KBM-7 (cell line): ENCODE data around the gene ISX.

ENCODE experiments used
- DNase-seq: peaks from one replicate; pipeline ENCODE4 v3.0.0-alpha.2; 2015
- in situ Hi-C: fragments of 300-500 bp; cut with MboI; formaldehyde crosslinking; loops from 2 replicates; pipeline ENCODE4 v1.14.3; 2020; ENCODE audit warnings: low sequenced_read_pairs, low pct_unique_long_range_greater_than_20kb, mixed read lengths

Gene ISX

DNA sequence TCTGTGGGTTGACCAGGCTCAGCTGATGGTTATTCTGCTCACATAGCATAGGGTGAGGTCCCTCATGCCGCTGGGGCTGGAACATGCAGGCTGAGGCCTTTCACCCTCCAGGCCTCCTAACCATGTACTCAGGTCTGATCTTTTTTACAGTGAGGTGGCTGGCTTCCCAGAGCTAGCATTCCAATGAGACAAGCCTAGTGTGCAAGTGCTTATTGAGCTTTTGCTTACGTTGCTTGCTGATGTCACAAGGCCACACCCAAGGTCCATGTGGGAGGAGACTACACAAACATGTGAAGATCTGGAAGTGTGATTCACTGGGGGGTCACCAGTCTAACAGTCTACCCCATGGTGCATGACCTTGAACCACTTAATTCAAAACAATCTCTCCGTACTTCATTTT lies 33.9 kb downstream of the ISX start:
- DNase-seq, result no peak
- in situ Hi-C loops, result no loop called here

DNA sequence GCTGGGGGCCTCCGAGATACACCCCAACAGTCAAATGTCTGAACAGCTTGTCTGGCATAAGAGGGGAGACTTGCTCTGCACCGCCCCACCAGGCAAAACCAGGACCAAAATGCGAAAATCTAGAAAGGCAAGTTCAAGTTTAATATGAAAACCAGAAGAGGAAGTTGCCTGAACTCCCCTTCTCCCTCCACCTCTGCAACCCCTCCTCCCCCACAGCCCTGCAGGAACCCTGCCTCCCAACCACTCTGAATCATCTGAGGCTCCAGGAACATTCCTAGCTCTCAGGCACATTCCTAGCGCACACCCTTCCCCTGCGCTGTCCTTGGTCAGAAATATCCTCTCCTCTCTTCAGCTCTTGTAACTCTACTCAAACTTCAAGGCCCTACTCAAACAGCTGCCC lies 36.7 kb downstream of the ISX start:
- in situ Hi-C loops, result no loop called here
- peak; percentile 68 for DNase-seq

DNA sequence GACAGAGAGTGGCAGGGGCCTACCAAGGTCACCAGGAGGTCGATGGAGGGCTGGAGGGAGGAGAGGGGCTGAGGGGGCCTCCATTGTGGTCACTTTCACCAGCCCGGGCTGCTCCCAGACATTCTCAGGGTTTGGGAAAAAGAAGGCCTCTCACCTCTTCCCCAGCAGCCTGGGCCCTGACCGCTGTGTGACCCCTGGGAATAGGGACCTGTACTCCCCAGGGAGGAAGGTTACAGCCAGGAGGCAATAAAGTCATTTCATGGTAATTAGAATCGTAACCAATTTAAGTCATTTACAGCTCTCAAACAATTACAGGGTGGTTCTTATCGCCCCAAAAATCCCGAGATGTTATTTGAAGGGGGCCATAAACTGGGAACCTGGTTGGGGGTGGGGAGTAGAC lies 37.8 kb downstream of the ISX start:
- DNase-seq, result no peak
- in situ Hi-C loops, result no loop called here

DNA sequence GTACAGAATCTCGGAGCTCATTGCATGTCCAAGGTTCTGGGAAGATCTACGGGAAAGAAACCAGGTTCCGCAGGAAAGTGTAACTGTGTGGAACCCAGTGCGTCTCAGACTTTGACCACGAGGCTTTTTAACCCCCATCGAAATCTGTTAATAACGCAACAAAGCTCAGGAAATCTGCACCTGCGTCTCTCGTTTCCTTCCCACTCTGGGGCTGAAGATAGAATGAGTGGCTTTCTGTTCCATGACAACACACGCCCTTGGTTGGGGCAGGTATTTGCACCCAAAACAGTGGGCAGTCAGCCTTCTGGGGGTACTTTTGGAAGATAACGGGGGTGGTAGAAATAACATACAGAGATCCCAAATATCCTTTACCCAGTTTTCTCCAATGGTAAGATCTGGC lies 38.5 kb downstream of the ISX start:
- no peak for DNase-seq
- in situ Hi-C loops, result no loop called here

DNA sequence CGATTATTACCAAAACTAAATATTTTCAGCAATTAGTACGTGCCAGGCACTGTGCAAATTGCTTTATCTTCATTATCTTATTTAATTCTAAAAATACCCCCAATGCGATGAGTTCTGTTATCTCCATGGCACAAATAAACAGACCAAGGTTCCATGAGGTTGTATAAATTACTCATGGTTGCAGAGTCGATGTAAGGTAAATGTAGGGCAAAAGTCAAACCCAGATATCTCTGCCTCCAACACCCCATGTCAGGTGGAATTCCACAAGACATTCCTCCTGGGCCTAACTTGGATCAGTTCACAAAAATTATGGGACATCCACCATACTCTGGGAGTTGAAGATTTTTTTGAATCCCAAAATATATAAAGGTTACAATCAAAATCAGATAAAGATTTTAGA lies 43.7 kb downstream of the ISX start:
- in situ Hi-C loops, result no loop called here
- DNase-seq, result no peak

DNA sequence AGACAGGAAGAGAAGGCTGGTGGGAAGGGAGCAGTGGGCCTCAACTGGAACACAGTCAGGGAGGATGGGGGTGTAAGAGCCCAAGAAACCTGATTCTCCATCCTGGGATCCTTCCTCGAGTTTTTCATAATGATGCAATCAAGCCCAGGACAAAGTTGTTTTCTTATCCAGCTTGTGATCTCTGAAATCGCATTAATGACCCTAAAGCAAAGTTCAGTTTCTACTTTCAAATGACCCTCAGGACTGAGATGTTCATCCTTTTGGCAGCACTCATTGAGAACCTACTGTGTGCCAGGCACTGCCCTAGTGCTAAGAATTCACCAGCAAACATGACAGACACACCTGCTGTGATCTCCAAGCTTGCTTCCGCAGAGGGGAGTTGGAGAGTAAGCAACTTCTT lies 45.3 kb downstream of the ISX start:
- no peak for DNase-seq
- in situ Hi-C loops, result no loop called here

DNA sequence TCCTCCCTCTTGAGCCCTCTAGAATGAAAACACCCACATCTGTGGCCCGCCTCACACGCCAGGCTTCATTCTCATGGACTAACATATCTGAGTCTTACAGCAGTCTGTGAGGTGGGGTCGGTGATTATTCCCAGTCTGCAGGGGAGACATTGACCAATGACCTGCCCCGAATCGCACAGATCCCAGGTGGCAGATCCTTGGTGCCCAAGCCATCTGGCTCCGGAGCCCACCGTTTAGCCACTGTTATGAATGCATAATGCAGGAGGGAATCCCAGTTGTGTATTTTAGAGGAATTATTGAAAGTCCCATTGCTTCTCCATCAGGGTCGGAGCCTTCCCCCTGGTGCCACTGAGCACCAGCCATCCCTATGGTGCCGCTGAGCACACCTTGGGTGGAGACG lies 47.4 kb downstream of the ISX start:
- in situ Hi-C loops, result no loop called here
- no peak for DNase-seq

DNA sequence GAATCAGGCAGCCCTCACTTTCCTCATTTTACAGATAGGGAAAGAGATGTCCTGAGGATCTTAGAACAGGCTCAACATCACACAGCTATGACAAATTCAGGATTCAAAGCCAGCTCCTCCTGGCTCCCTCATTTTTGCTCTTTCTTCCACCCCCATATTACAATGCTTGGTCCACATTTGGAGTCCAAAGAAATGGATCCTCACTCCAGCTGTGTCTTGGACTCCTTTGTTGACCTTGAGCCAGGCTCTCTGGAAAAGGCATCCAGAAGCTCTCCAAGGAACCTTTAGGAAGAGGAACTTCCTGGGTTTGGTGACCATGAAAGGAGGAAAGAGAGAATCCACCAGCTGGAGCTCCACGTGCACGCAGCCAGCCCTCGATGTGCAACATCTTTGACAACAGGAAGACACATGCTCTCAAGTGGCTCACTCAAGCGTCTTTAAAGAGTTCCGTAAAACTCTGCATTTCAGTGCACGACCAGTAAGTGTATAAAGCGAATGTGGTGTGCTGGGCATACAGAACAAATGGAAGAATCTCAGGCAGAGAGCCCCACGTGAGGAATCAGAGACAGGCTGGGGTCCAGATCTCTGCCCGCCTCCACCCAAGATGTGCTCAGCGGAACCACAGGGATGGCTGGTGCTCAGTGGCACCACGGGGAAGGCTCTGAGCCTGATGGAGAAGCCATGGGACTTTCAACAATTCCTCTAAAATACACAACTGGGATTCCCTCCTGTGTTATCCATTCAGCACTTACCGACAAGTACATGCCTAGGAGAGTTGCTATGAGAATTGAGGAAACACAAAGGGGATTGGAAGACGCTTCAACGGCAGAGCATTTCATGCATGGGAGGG lies 48.4 kb downstream of the ISX start:
- in situ Hi-C loops, result no loop called here
- no peak for DNase-seq

DNA sequence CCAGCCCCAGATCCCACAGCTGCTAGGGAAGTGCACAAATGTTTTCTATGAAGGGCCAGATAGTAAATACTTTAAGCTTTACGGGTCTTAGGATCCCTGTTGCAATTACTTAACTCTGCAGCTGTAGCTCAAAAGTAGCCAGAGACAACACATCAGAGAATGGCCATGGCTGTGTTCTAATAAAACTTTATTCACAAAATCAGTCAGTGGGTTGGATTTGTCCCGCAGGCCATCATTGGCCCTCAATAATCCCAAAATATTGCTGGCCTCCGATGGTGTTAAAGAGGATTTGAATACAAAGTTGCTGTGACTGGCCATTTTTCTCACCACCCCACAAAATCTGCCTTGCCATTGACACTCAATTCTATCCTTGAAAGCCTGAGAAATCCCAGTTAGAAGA lies 49.6 kb downstream of the ISX start:
- in situ Hi-C loops, result no loop called here
- DNase-seq, result no peak

DNA sequence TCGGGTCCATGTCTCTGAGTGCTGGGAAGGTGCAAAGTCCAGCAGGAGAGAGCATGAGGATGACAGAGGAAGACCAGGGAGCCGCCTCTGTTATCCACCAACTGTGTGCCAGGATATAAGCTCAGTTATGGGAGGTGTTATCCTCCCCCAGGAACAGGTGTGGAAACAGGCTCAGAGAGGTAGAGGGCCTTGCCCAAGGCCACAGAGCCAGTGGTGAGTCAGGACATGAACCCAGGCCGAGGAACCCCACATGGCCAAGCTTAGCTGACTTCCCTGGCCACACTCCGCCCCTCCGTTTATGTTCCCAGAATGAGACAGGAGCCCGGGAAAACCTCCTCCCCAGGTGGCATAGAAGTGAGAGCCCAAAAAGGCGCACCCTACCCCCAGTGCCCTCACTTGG lies 50.3 kb downstream of the ISX start:
- in situ Hi-C loops, result no loop called here
- DNase-seq, result no peak

DNA sequence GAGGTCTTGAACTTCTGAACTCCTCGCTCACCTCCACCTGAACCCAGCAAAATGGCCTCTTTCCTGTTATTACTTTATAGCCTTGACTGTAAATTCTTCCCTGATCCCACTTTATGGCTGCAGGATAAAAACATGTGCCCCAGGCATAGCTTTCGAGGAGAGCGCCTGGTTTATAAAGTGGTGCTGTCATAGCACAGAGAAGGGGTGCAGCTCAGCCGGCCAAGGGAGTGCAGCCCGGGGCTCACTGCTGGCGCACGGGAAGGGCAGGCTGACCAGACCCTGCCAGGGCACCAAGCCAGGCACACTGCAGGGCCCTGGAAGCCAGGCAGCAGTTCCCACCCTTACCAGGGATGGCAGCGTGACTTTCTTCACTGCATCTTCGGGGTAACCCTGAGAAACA lies 50.9 kb downstream of the ISX start:
- in situ Hi-C loops, result no loop called here
- DNase-seq, result no peak

DNA sequence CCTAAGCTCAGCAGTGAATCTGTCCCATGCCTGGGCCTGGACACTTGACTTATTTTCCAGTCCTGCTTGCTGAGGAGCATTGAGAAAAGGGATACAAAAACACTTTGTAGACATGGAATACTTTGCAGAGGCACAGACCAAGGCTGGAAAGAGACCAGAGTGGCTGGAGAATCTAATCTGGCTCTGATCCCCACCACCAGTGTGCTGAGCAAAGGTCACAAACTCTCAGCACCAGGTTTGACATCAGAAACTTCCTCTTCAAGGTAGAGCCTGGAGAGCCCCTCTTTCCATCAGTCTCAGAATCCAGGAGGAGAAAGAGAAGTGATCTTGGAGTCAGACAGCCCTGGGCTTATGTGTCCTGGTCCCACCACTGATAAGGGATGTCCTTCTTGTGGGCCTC lies 53.5 kb downstream of the ISX start:
- DNase-seq, result no peak
- in situ Hi-C loops, result no loop called here

DNA sequence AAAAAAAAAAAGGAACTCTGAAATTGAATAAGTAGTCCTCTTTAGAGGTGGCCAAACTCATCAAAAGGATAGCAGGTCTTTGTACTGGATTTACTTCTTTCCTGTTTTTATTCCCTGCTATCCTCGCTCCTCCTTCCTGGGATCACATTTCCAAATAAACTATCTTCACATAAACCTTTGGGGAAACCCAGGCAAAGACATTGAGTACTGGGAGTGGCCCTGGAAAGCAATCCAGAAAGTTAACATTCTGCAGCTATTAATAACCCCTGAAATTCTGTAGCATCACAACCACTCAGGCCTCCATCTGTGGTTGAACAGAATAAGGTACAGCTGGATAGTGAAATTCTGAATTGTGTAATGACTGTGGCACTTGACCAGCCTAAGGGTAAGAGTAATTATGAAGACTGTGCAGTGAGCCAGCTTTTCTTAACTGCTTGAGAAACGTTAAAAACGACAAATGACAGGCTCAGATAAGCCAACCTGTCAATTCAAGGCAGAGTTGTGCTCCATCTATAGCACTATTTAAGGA lies 58.8 kb downstream of the ISX start:
- no peak for DNase-seq
- in situ Hi-C loops, result no loop called here

DNA sequence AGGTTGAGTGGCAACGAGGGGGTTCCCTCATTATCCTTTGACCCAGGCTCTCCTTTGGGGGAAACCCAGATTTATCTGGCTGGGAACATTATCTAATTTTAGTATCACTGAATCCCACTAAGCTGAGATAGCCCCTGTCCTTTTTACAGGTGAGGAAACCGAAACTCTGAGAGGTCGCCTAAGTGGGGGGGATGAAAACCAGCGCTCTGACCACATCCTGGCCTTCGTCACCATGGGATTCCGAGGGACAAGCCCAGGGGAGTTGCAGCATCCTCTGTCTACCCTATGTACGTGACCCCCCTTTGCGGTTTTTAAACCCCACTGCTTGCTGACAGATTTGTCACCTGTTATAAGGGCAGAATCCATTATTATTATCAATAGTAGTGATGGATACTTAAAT lies 61.0 kb downstream of the ISX start:
- in situ Hi-C loops, result no loop called here
- DNase-seq, result no peak

DNA sequence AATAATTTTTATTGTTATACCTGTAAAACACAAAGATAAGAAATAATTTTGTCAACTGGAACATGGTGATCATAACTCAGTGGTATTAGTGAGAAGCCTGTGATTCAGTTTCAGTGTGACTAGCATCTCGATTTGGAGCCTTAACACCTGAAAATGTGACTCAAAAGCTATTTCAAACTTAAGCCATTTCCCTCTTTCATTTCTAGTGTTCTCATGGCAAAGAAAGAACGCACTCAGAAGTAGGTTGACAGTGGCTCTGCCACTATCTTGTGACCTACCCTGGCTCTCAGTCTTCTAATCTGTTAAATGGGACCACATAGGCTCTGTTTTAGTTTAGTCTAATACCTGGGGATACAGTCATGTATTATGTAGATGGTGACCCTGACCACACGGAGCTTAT lies 62.7 kb downstream of the ISX start:
- DNase-seq, result no peak
- in situ Hi-C loops, result no loop called here

DNA sequence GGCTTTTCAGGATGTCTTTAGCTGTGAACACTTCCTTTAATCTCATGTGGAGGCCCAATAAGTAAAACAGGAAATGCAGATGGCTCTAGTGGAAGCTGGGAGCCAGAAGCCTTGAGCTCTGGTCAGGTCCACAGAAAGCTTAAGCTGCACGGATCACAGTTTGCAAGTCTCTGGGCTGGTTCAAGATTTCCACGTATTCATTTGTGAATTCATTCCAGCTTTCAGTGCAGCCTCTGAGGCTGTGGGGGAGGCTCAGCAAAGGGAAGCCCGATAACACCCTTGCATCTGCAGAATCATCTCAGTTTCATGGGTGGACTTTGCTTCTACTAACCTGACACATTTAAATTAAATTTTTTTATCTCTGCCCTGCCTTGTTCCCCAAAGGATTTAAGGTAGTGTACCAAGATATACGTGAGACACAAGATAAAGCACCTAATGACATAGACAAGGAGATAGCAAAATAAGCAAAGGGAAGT lies 65.6 kb downstream of the ISX start:
- in situ Hi-C loops, result no loop called here

DNA sequence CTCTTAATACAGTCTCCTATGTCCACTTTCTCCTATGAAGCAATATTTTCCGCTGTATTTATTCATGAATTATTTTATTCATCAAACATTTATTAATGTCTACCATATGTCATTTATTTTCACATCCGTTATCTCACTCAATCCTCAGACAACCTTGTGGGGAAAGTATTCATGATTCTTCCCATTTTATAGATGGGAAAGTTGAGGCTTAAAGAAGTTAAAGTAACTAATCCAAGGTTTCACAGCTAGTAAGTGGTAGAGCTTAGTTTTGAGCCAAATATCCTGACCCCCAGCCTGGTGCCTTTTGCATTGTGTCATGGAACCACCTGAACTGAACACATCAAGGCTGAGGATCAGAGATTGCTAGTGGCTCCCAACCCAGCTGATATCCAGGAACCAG lies 66.6 kb downstream of the ISX start:
- no peak for DNase-seq
- in situ Hi-C loops, result no loop called here

More for the DNA sequence above, 65.6 kb downstream of the ISX start:
- peak; percentile 20 for DNase-seq

DNA sequence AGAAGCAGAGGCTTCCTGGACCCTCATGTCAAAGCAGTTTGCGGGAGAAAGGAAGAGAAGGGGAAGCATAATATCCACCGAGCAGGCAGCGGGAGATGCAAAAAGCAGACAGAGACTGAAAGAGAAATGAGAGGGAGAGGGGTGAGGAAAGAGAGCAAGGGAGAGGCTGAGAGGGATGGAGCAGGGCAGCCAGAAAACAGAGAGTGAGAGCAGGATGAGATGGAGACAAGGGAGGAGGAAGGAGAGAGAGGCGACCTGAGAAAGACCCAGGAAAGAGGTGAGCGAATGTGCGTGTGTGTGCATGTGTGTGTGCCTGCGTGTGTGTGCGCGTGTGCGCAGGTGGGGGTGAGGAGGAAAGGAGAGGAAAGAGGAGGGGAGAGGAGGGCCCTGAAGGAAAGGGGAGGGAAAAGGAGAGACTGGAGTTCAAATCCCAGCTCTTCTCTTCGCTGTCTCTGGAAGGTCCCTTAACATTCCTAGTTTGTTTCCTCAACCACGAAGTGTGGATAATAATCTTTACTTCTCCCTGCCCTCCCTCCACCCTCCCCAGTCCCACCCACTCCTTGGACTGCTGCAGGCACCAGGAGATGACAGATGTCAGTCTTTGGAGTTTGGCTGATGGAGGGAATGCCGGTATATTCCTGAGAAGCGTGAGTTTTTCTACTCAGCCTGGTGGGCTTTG lies 67.9 kb downstream of the ISX start:
- in situ Hi-C loops, result no loop called here

DNA sequence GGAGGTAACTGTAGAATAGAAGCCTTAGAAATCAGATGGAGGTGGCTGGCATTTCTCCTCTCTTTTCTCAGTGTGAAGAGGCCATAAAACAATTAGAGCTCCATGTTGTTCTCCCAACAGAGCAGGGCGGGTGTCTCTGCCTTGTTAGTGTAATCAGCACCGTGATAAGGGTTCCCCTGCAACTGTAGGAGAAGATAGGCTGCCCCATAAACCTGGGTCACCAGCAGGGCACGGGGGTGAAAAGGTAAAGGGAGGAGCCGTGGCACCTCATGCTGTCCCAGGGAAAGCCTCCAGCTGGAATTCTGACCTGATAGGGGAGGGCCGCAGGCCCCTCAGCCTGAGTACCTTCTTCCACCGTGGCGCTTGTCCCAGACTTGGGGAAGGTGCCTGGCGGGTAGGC lies 68.7 kb downstream of the ISX start:
- in situ Hi-C loops, result no loop called here
- no peak for DNase-seq

More for the DNA sequence above, 67.9 kb downstream of the ISX start:
- no peak for DNase-seq

DNA sequence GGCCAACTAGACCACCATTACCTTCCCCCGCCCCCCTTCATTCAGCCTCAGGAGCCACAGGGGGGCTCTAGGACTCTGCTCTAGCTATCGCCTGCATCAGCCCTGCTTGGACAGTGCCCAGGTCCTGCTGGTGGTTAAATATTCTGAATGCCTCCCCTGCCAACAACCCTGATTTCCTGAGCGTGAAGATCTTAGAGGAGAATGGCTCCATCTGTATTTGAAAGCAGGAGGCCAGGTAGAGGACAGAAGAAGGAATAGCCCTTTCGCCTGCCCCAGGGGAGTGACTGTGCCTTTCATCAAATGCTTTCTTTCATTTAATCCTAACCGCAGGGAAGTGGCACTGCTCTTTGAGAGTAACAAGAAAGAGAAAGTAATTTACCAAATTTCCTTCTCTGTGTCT lies 69.2 kb downstream of the ISX start:
- no peak for DNase-seq
- in situ Hi-C loops, result no loop called here
